NCI-H526 treated with DMSO at 0.1 percent for 48 hours (cell line): ENCODE measurements around the gene IL4.
"Not testable (repeated sequence)": the region's sequence is repeated elsewhere in the genome, so short reads cannot be mapped to it uniquely, and the experiment has no call there.

Experiments
- DNase-seq: peaks from one replicate; lab custom pipeline; 2025; lab: John Stamatoyannopoulos, UW

IL4 gene

DNA sequence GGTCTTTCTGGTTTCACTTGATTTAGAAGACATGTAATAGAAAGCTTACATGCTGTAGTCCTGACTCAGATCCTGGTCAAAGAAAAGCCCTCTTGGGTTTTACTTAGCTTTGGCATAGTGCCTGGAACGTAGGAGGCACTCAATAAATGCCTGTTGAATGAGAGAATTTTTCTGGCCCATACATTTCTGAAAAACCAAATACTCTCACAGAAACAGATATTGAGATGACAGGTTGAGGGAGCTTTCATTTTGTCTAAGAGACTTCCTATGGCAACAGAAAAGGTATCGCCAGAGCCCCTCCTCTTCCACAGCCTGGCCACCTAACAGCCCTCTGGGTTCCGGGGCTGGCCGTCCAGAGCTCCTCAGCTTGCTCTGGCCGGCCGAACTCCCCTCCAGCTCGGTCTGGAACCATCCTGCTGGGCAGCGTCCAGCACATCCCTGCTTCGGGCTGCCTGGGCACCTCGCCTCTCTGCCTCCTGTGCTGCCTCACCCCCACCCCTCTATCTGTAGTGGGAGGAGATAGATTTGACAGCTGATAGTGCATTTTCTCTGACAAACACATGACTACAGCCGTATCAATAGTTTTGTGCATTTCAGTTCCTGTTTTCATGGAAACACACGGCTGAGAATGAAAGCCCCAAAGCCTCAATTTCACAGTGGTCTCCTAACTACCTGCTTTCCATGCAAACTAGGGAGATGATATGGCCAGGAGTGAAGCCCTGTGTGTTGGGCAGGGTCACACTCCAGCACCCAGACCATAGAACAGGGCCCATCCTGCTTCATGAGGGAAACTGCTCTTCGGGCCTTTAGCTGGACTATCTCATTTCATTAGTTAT is 1.1 kb downstream of the IL4 start:
- DNase-seq = no peak

DNA sequence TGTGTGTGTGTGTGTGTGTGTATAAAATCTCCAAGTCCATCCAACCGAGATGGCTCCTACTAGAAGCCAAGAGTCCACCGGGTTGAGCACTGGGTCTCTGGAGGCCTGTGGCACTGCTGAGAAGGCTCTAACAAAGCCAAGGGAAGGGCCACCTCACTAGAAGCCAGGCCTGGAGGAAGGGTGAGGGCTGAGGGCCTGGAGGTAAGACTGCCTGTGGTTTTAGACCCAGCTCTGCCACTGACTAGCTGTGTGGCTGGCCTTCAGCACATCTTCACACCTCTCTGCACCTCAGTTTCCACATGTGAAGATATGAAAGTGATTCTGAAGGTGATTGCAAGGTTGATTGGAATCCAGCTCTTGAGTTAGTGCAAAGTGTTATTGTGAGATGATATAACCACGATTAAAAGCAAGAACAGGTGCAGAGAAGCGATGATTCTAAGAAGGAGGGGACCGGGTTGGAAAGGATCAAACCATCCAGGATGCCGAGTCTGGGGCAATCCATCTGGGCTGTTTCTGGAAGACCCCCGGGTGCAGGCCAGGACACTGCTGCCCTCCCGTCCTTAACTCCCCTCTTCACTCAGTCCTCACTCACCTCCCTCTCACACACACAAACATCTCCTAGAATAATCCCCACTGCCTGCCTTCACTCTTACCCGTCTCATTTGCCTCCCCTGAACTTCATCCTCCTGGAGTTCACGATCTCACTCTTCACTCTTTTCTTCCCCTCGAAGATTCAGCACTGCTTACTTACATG is 2.3 kb downstream of the IL4 start:
- no peak for DNase-seq

GRCh38 chr5:132677191-132677590 is 3.4 kb downstream of the IL4 start:
- no peak for DNase-seq

- no peak for DNase-seq
Observed at GRCh38 chr5:132677682-132678400, 4.1 kb downstream of the IL4 start.

GRCh38 chr5:132678735-132679134 is 4.9 kb downstream of the IL4 start:
- no peak for DNase-seq

DNA sequence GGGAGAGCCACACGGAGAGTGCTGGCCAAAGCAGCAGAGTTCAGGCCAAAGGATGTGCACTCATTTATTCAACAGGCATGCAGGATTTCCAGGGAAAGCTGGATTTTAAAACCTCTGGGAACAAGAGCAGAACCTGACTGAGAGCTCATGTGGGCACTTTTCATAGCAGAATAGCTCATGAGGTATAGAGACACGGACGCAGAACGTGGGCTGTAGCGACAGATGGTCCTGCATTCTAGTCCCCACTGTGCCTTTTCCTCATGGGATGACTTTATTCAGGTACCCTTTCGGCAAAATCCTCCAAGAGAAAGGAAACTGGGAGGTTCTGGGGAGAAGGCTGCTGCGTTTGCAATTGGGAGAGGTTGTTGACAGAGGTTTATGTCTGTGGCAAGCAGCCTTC is 5.4 kb downstream of the IL4 start:
- no peak for DNase-seq

DNA sequence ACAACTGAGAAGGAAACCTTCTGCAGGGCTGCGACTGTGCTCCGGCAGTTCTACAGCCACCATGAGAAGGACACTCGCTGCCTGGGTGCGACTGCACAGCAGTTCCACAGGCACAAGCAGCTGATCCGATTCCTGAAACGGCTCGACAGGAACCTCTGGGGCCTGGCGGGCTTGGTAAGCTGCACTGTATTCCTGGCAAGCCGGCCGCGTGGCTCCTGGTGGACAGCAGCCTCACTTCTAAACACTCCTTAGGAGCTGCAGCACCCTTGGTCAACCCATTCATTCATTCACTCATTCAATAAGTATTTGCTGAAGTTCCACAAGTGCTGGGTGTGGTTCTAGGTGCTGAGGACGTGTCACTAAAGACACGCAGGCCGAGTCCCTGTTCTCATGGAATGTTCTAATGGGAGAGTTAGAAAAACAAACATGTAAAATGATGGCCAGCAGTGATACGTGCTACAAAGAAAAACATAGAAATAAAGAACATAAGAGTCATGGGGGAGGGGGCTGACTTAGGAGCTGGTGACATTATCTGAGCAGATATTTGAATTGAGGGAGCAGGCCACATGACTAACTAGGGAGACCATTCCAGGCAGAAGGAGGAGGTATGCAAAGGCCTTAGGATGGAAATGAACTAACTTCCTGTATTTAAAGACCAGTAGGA is 6.1 kb downstream of the IL4 start:
- no peak for DNase-seq

- no peak for DNase-seq
Observed at GRCh38 chr5:132680780-132681475, 7.1 kb downstream of the IL4 start.

DNA sequence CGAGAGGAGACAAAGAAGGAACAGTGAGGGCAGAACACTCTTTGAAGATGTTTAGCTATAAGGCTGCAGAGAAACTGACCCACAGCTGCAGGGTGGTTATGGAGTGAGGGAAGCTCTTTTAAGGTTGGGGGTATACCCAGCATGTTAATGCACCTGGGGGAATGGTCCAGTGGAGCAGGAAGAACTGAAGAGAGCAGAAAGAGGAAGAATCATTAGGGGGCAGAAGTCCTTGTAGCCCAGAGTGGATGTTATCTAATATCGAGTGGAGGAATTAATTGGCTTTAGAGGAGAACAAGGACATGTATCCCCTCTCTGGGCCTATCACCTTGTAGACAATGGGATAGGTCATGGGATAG is 7.7 kb downstream of the IL4 start:
- no peak for DNase-seq

- DNase-seq = no peak
Observed at GRCh38 chr5:132681983-132682382, 8.2 kb downstream of the IL4 start.

- no peak for DNase-seq
Observed at GRCh38 chr5:132684491-132684890, 10.7 kb downstream of the IL4 start.

DNA sequence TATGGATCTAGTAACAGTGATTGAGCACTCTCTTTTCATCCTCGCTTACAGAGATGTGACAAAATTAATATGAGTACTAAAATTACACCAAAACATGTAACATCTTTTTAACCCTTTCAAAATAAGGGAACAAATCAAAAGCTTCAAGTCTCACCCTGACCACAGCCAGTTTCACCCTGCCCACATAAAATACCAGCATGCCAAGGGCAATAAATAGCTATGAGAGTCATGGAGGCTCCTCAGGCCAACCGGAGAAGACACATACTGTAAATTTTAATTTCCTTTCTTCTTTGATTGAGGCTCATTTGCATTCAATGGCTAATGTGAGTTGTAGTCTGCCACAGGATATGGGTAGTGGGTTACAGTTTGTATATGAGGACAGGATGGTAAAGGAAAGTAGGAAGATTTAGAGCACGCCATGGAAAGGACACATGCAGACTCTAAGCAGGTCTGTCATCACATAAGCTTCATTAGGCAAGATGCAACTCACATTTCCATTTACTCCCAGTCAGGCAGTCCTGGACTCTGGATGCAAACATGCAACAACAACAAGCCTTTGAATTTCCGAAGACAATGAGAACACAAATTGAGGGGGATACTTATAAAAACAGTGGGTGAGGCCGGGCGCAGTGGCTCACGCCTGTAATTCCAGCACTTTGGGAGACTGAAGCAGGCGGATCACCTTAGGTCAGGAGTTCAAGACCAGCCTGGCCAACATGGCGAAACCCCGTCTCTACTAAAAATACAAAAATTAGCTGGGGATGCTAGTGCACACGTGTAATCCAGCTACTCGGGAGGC is 11.3 kb downstream of the IL4 start:
- DNase-seq = no peak

- no peak for DNase-seq
Observed at GRCh38 chr5:132686193-132686592, 12.4 kb downstream of the IL4 start.

GRCh38 chr5:132687995-132688394 is 14.2 kb downstream of the IL4 start:
- no peak for DNase-seq

- no peak for DNase-seq
Observed at GRCh38 chr5:132688536-132689339, 14.9 kb downstream of the IL4 start.

GRCh38 chr5:132689513-132689912 is 15.7 kb downstream of the IL4 start:
- no peak for DNase-seq

- no peak for DNase-seq
Observed at GRCh38 chr5:132690156-132690555, 16.4 kb downstream of the IL4 start.

DNA sequence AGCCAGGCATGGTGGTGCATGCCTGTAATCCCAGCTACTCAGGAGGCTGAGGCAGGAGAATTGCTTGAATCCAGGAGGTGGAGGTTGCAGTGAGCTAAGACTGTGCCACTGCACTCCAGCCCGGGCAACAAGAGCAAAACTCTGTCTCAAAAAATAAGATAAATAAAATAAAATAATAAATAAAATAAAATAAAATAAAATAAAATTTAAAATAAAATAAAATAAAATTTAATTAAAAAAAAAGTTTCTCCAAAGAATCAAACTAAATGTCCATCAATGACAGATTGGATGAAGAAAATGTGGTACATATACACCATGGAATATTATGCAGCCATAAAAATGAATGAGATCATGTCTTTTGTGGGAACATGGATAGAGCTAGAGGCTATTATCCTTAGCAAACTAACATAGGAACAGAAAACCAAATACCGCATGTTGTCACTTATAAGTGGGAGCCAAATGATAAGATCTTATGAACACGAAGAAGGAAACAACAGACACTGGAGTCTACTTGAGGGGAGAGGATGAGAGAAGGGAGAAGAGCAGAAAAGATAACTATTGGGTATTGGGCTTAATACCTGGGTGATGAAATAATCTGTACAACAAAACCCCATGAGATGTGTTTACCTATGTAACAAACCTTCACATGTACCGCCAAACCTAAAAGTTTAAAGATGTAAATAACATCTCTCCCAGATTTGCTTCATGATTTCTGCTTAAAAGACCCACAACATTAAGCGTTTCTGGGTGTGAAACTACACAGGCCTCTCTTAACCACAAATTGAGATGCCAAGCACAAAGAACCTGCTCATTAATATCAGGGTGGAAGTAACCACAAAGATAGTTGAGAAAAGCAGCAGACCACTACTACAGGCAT is 18.2 kb downstream of the IL4 start:
- DNase-seq = not testable (repeated sequence)

DNA sequence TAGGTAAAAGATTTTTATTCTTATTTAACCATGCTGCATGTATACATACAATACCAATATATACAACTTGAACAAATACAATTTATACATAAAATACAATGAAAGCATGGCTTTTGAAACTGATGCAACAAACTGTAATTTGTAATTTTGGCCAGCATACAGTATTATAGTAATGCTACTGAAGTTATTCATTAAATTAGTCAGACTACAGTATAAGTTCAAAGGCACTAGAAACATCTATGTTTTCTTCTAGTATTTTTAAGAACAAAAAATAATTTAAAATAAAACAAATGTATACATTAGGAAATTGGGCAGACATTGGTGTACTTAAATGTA is 18.8 kb downstream of the IL4 start:
- DNase-seq = no peak
